HCT116 (cell line): ENCODE results near the gene CDKAL1. TPM values are rescaled to one million over a fixed set of nuclear protein-coding genes. Genes with fewer than 3 reads are reported as not detected.

Source experiments
- ATAC-seq: fragments of 200-7000 bp; cut with Tn5 transposase; 2 replicates; pipeline ENCODE4 v1.9.1; 2020; ENCODE audit warnings: mild to moderate bottlenecking, moderate library complexity
- BruUV-seq: library from RNA; stranded (reverse); fragments of 400-500 nt; replicated peaks from 2 replicates; lab custom pipeline; 2021; lab: Mats Ljungman, UMichigan
- CTCF ChIA-PET: fragments of 300-600 bp; sonication (Branson Sonifier 250); formaldehyde crosslinking; loops from one replicate; lab custom pipeline; 2021; ENCODE audit warnings: antibody characterized with exemption; lab: Charles Lee
- POLR2A ChIA-PET: fragments of 300-600, 350-600 bp; sonication (Branson Sonifier 250); formaldehyde crosslinking; loops from one replicate; lab custom pipeline; 2021; ENCODE audit warnings: antibody characterized with exemption; lab: Charles Lee
- RAD21 ChIA-PET, 2 experiments: fragments of 300-600 bp; sonication (Branson Sonifier 250); formaldehyde crosslinking; loops; one replicate each; lab custom pipeline; 2023; ENCODE audit warnings: low total read pairs in 2 of 2; ENCODE audit not compliant: uncharacterized antibody in 2 of 2, unreplicated experiment in 2 of 2, low non-redundant PET in 1 of 2; lab: Charles Lee
- DNase-seq: peaks from one replicate; pipeline ENCODE4 v3.0.0-alpha.2; 2010; ENCODE audit warnings: low read depth, low spot score
- H2AFZ ChIP-seq: fragments of 200-600 bp; shearing (Covaris generic), sonication (generic); 2 replicates; pipeline ENCODE4 v1.6.1; 2017; ENCODE audit warnings: low read depth, mixed run types, mixed read lengths, antibody characterized with exemption, low read length; ENCODE audit not compliant: poor library complexity, severe bottlenecking
- H3K27ac ChIP-seq: 2 replicates; pipeline ENCODE4 v1.5.1; 2012; ENCODE audit warnings: low read depth, low read length
- H3K27me3 ChIP-seq: fragments of 200-600 bp; sonication (generic); 2 replicates; pipeline ENCODE4 v1.6.1; 2016; ENCODE audit warnings: mixed run types, low read length, mixed read lengths; ENCODE audit not compliant: insufficient read depth
- H3K36me3 ChIP-seq, 2 experiments: fragments of 200-500 bp in 1 of 2; fragments of 200-600 bp in 1 of 2; sonication (Bioruptor generic) in 1 of 2; sonication (generic) in 1 of 2; 2 replicates each; pipeline versions ENCODE4 v1.5.1 to v1.6.1; 2014 to 2016; ENCODE audit warnings: low read length in 2 of 2, inconsistent platforms in 1 of 2, mixed read lengths in 1 of 2, mixed run types in 1 of 2; ENCODE audit not compliant: insufficient read depth in 2 of 2, control insufficient read depth in 1 of 2
- H3K4me1 ChIP-seq, 2 experiments: fragments of 200-600 bp in 1 of 2; sonication (generic) in 1 of 2; 2 replicates each; pipeline versions ENCODE4 v1.5.1 to v1.6.1; 2012 to 2017; ENCODE audit warnings: low read length in 2 of 2, inconsistent platforms in 1 of 2, mild to moderate bottlenecking in 1 of 2, mixed read lengths in 1 of 2, mixed run types in 1 of 2, moderate library complexity in 1 of 2; ENCODE audit not compliant: insufficient read depth in 2 of 2, control insufficient read depth in 1 of 2
- H3K4me2 ChIP-seq: fragments of 200-600 bp; sonication (generic); 2 replicates; pipeline ENCODE4 v1.6.1; 2017; ENCODE audit warnings: mixed run types, low read length, mixed read lengths
- H3K4me3 ChIP-seq, 2 experiments: fragments of 200-600 bp in 1 of 2; sonication (generic) in 1 of 2; replicated peaks in 1 of 2; 2 replicates each; pipeline ENCODE4 v1.5.1; 2011 to 2016; ENCODE audit warnings: low read length in 2 of 2, control low read depth in 1 of 2, low read depth in 1 of 2, mild to moderate bottlenecking in 1 of 2, mixed read lengths in 1 of 2, mixed run types in 1 of 2
- H3K79me2 ChIP-seq: fragments of 200-600 bp; sonication (generic); 2 replicates; pipeline ENCODE4 v1.6.1; 2017; ENCODE audit warnings: mild to moderate bottlenecking, mixed run types, low read length, moderate library complexity, mixed read lengths; ENCODE audit not compliant: insufficient read depth
- H3K9ac ChIP-seq: fragments of 200-600 bp; sonication (generic); 2 replicates; pipeline ENCODE4 v1.6.1; 2016; ENCODE audit warnings: low read length, mixed read lengths
- H3K9me2 ChIP-seq: fragments of 200-600 bp; sonication (generic), shearing (Covaris generic); 2 replicates; pipeline ENCODE4 v1.6.1; 2017; ENCODE audit warnings: mixed run types, mild to moderate bottlenecking, moderate library complexity; ENCODE audit not compliant: insufficient read depth
- H3K9me3 ChIP-seq, 2 experiments: fragments of 200-500 bp in 1 of 2; fragments of 200-600 bp in 1 of 2; sonication (Bioruptor generic) in 1 of 2; sonication (generic) in 1 of 2; 2 replicates each; pipeline ENCODE4 v1.6.1; 2014 to 2017; ENCODE audit warnings: low read length in 2 of 2, mixed read lengths in 2 of 2, inconsistent platforms in 1 of 2, low read depth in 1 of 2, mild to moderate bottlenecking in 1 of 2, mixed run types in 1 of 2, moderate library complexity in 1 of 2; ENCODE audit not compliant: control insufficient read depth in 1 of 2, insufficient read depth in 1 of 2
- H4K20me1 ChIP-seq: fragments of 200-600 bp; sonication (generic), shearing (Covaris generic); 2 replicates; pipeline ENCODE4 v1.6.1; 2017; ENCODE audit warnings: mixed run types, mild to moderate bottlenecking, moderate library complexity; ENCODE audit not compliant: insufficient read depth
- ATF3 ChIP-seq: IDR thresholded peaks from 2 replicates; pipeline ENCODE4 v1.6.1; 2012
- CBX3 ChIP-seq: IDR thresholded peaks from 2 replicates; pipeline ENCODE4 v1.6.1; 2012; ENCODE audit warnings: low read depth
- EGR1 ChIP-seq: IDR thresholded peaks from 2 replicates; pipeline ENCODE4 v1.6.1; 2012; ENCODE audit warnings: low read depth
- FOSL1 ChIP-seq: IDR thresholded peaks from 2 replicates; pipeline ENCODE4 v1.6.1; 2012; ENCODE audit warnings: low read depth
- SP1 ChIP-seq: IDR thresholded peaks from 2 replicates; pipeline ENCODE4 v1.6.1; 2012; ENCODE audit warnings: low read depth
- TCF7L2 ChIP-seq: IDR thresholded peaks from 2 replicates; pipeline ENCODE4 v1.7.0; 2011; ENCODE audit warnings: borderline replicate concordance, inconsistent platforms; ENCODE audit not compliant: insufficient read depth, insufficient read length; ENCODE audit errors: extremely low read depth
- YY1 ChIP-seq: IDR thresholded peaks from 2 replicates; pipeline ENCODE4 v1.6.1; 2011; ENCODE audit warnings: low read length, low read depth, moderate library complexity, mild to moderate bottlenecking; ENCODE audit not compliant: insufficient replicate concordance; ENCODE audit errors: extremely low read depth
- ZBTB33 ChIP-seq: IDR thresholded peaks from 2 replicates; pipeline ENCODE4 v1.6.1; 2011; ENCODE audit warnings: mild to moderate bottlenecking, low read length, moderate library complexity; ENCODE audit not compliant: insufficient replicate concordance; ENCODE audit errors: extremely low read depth
- ZFX ChIP-seq: fragments of 450-650 bp; IDR thresholded peaks from 2 replicates; pipeline ENCODE4 v1.6.1; 2017
- intact Hi-C: fragments of 100-400 bp; cut with micrococcal nuclease; formaldehyde crosslinking; loops from 2 replicates; pipeline ENCODE4 v1.10.0; 2022
- total RNA-seq: library from RNA; stranded (reverse); gene quantifications from one replicate; pipeline ENCODE4 v1.2.1, GENCODE V29; 2021; ENCODE audit not compliant: unreplicated experiment

CDKAL1 gene
- total RNA-seq, 1 experiment from 2014 or later, result 14.9 TPM

GRCh38 chr6:20932284-20932683 lies 398.0 kb downstream of the CDKAL1 start (continued):
- TF ChIP-seq ATF3 (no peak), YY1 (no peak), SP1 (peak; percentile 68), ZBTB33 (no peak), TCF7L2 (peak; percentile 86)

- H3K27me3 ChIP-seq, result no peaks in the 10 kb centered on the region
- TF ChIP-seq ZFX (no peak), FOSL1 (no peak), CBX3 (no peak), EGR1 (no peak)
- TF ChIP-seq, all 23 proteins: peak for 0
- peak overlapping the region; percentile 65 for H3K4me2 ChIP-seq
- ChIA-PET POLR2A (no interaction called here), CTCF (no interaction called here), RAD21 (no interaction called here)
- BruUV-seq, result no TSS peak
- no peaks in the 10 kb centered on the region for H4K20me1 ChIP-seq
- H3K27ac ChIP-seq, result peak overlapping the region; percentile 87
- H3K36me3 ChIP-seq, result no peaks in the 10 kb centered on the region
- DNase-seq, result no peak
- H3K9ac ChIP-seq, result no peak overlapping the region
- H3K4me3 ChIP-seq, result no peak overlapping the region
- no peaks in the 10 kb centered on the region for H3K9me2 ChIP-seq
- no peak overlapping the region for H2AFZ ChIP-seq
- ATAC-seq, result no peak; the same call in 1 of the 2 replicates
- no peaks in the 10 kb centered on the region for H3K9me3 ChIP-seq
- H3K4me1 ChIP-seq, result peaks cover 42 to 59% of the 10 kb centered on the region in 2 experiments
- intact Hi-C loops, result no loop called here
- no peaks in the 10 kb centered on the region for H3K79me2 ChIP-seq
Observed at GRCh38 chr6:20933057-20933788, 399.0 kb downstream of the CDKAL1 start.
